ENCODE measurements around the gene VPREB3. TPM values are rescaled to one million over a fixed set of nuclear protein-coding genes. Genes with fewer than 3 reads are reported as not detected.

Gene VPREB3
- total and polyA plus RNA-seq, 7 donors = 0.61 to 3.2 (median 0.85) TPM

GRCh38 chr22:23749841-23750301 lies 4.4 kb downstream of the VPREB3 start:
- H3K27ac ChIP-seq = peak overlapping the region; percentile 10
- intact Hi-C loops (cut with DNase I) = loop anchor here in 1 of 2 donors (5.0 kb wide), 1 partner anchor 73 kb away; no protein-coding TSS in a partner anchor
- 37 to 41% (median 38%) methylated on average over 12 of the region's 12 CpGs for WGBS, 3 donors

GRCh38 chr22:23745791-23746190 lies 8.4 kb downstream of the VPREB3 start:
- WGBS, 3 donors = 85 to 93% (median 87%) methylated on average over 6 of the region's 6 CpGs
- no peak for DNase-seq
- ATAC-seq = no peak
- TF ChIP-seq CTCF (IDR thresholded peaks at IDR 0.05) = no peak
- Histone ChIP-seq H3K4me1 (peaks cover 26% of the 10 kb centered on the region), H3K36me3 (ENCODE audit: insufficient read depth in 1 of 2, low read depth in 1 of 2) (peaks cover 5 to 22% of the 10 kb centered on the region in 2 donors), H3K27me3 (ENCODE audit: insufficient read depth in 3 of 3, low read length in 2 of 3) (no peaks in the 10 kb centered on the region), H3K4me3 (no peak overlapping the region), H3K9me3 (no peaks in the 10 kb centered on the region), H3K27ac (no peak overlapping the region)
- intact Hi-C loops (cut with DNase I) = loop anchor here in 1 of 2 donors (5.0 kb wide), 1 partner anchor 68 kb away; no protein-coding TSS in a partner anchor

More at GRCh38 chr22:23749841-23750301, 4.4 kb downstream of the VPREB3 start:
- peak overlapping the region; percentile 91 for H3K4me3 ChIP-seq
- H3K9me3 ChIP-seq = no peaks in the 10 kb centered on the region
- no peaks in the 10 kb centered on the region for H3K27me3 ChIP-seq (ENCODE audit: insufficient read depth in 3 of 3, low read length in 2 of 3)
- DNase-seq (no peak), ATAC-seq (peak in 1 of 4 donors; percentile 7)
- TF ChIP-seq CTCF (IDR thresholded peaks at IDR 0.05) = no peak
- peaks cover 0 to 4% of the 10 kb centered on the region in 2 donors for H3K36me3 ChIP-seq (ENCODE audit: insufficient read depth in 1 of 2, low read depth in 1 of 2)
- H3K4me1 ChIP-seq = peaks cover 10% of the 10 kb centered on the region

GRCh38 chr22:23744485-23744884 lies 9.7 kb downstream of the VPREB3 start:
- Histone ChIP-seq H3K36me3 (ENCODE audit: insufficient read depth in 1 of 2, low read depth in 1 of 2) (peaks cover 5 to 22% of the 10 kb centered on the region in 2 donors), H3K27me3 (ENCODE audit: insufficient read depth in 3 of 3, low read length in 2 of 3) (no peaks in the 10 kb centered on the region), H3K4me1 (peaks cover 17% of the 10 kb centered on the region), H3K4me3 (no peak overlapping the region), H3K9me3 (no peaks in the 10 kb centered on the region), H3K27ac (no peak overlapping the region)
- DNase-seq = no peak
- TF ChIP-seq CTCF (IDR thresholded peaks at IDR 0.05) = no peak
- whole genome bisulfite sequencing, 3 donors = 90 to 91% (median 90%) methylated on average over 14 of the region's 14 CpGs
- ATAC-seq = no peak
- intact Hi-C loops (cut with DNase I) = loop anchor here in 1 of 2 donors (5.0 kb wide), 2 partner anchors 57 to 528 kb away; partner anchors contain the start of gene SPECC1L

- no peak for TF ChIP-seq CTCF (IDR thresholded peaks at IDR 0.05)
- intact Hi-C loops (cut with DNase I) = loop anchor here in 1 of 2 donors (5.0 kb wide), 2 partner anchors 57 to 528 kb away; partner anchors contain the start of gene SPECC1L
- H3K27ac ChIP-seq = peak overlapping the region; percentile 87
- DNase-seq (no peak), ATAC-seq (no peak)
- H3K27me3 ChIP-seq (ENCODE audit: insufficient read depth in 3 of 3, low read length in 2 of 3) = no peaks in the 10 kb centered on the region
- H3K4me1 ChIP-seq = peaks cover 17% of the 10 kb centered on the region
- peaks cover 5 to 22% of the 10 kb centered on the region in 2 donors for H3K36me3 ChIP-seq (ENCODE audit: insufficient read depth in 1 of 2, low read depth in 1 of 2)
- 83 to 90% (median 89%) methylated on average over 13 of the region's 13 CpGs for WGBS, 3 donors
- H3K4me3 ChIP-seq = no peak overlapping the region
- H3K9me3 ChIP-seq = no peaks in the 10 kb centered on the region
Measured at GRCh38 chr22:23744001-23744400, 10.2 kb downstream of the VPREB3 start.

All from psoas muscle (tissue), 8 donors.